ENCODE data around the gene MRTFA. TPM values are rescaled to one million over a fixed set of nuclear protein-coding genes. Genes with fewer than 3 reads are reported as not detected.

Gene MRTFA
- total RNA-seq, 2 donors from 2014 or later = 71.0 to 104 TPM

DNA sequence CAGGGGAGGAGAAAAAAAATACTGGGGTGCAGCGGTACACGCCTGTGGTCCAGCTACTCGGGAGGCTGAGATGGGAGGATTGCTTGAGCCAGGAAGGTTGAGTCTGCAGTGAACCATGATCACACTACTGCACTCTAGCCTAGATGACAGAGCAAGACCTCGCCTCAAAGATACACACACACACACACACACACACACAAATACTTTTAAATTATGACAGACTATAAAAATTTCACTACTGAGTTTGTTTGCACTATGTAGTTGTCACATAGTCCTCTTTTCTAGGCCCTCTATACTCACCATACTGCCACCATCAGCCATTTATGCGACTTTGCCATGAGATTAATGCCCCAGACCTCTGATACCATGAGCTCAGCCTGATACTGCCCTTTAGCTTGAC is 109.6 kb downstream of the MRTFA start:
- no peaks in the 10 kb centered on the region for H3K9me3 ChIP-seq
- H3K27me3 ChIP-seq (replicated peaks; ENCODE audit: insufficient read depth) = no peaks in the 10 kb centered on the region
- H3K4me1 ChIP-seq (replicated peaks) = no peaks in the 10 kb centered on the region
- no peak overlapping the region for H3K4me3 ChIP-seq
- 89% methylated on average over 5 of the region's 5 CpGs for WGBS
- TF ChIP-seq POLR2AphosphoS5 (IDR thresholded peaks at IDR 0.05) (no peak), POLR2A (IDR thresholded peaks at IDR 0.05) (no peak)
- TF ChIP-seq, protein P1, sequence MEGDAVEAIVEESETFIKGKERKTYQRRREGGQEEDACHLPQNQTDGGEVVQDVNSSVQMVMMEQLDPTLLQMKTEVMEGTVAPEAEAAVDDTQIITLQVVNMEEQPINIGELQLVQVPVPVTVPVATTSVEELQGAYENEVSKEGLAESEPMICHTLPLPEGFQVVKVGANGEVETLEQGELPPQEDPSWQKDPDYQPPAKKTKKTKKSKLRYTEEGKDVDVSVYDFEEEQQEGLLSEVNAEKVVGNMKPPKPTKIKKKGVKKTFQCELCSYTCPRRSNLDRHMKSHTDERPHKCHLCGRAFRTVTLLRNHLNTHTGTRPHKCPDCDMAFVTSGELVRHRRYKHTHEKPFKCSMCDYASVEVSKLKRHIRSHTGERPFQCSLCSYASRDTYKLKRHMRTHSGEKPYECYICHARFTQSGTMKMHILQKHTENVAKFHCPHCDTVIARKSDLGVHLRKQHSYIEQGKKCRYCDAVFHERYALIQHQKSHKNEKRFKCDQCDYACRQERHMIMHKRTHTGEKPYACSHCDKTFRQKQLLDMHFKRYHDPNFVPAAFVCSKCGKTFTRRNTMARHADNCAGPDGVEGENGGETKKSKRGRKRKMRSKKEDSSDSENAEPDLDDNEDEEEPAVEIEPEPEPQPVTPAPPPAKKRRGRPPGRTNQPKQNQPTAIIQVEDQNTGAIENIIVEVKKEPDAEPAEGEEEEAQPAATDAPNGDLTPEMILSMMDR (IDR thresholded peaks at IDR 0.05) = no peak
- no peaks in the 10 kb centered on the region for H3K36me3 ChIP-seq
- DNase-seq (ENCODE audit: low spot score) = no peak
- intact Hi-C loops (cut with DNase I) = loop anchor here (5.0 kb wide), 1 partner anchor 110 kb away; the partner anchor contains the start of gene MRTFA
- H3K27ac ChIP-seq = no peak overlapping the region

GRCh38 chr22:40525250-40525884 is 111.2 kb downstream of the MRTFA start:
- no peak overlapping the region for H3K4me3 ChIP-seq
- H3K36me3 ChIP-seq = no peaks in the 10 kb centered on the region
- DNase-seq (ENCODE audit: low spot score) = no peak
- intact Hi-C loops (cut with DNase I) = loop anchor here (5.0 kb wide), 1 partner anchor 112 kb away; the partner anchor contains the start of gene MRTFA
- TF ChIP-seq POLR2A (IDR thresholded peaks at IDR 0.05) (no peak), POLR2AphosphoS5 (IDR thresholded peaks at IDR 0.05) (no peak)
- TF ChIP-seq, protein P1 (IDR thresholded peaks at IDR 0.05) = peak; percentile 20 to 50 (median 44)
- no peaks in the 10 kb centered on the region for H3K27me3 ChIP-seq (replicated peaks; ENCODE audit: insufficient read depth)
- H3K27ac ChIP-seq = no peak overlapping the region
- H3K4me1 ChIP-seq (replicated peaks) = no peaks in the 10 kb centered on the region
- WGBS = 57% methylated on average over 6 of the region's 6 CpGs
- no peaks in the 10 kb centered on the region for H3K9me3 ChIP-seq

DNA sequence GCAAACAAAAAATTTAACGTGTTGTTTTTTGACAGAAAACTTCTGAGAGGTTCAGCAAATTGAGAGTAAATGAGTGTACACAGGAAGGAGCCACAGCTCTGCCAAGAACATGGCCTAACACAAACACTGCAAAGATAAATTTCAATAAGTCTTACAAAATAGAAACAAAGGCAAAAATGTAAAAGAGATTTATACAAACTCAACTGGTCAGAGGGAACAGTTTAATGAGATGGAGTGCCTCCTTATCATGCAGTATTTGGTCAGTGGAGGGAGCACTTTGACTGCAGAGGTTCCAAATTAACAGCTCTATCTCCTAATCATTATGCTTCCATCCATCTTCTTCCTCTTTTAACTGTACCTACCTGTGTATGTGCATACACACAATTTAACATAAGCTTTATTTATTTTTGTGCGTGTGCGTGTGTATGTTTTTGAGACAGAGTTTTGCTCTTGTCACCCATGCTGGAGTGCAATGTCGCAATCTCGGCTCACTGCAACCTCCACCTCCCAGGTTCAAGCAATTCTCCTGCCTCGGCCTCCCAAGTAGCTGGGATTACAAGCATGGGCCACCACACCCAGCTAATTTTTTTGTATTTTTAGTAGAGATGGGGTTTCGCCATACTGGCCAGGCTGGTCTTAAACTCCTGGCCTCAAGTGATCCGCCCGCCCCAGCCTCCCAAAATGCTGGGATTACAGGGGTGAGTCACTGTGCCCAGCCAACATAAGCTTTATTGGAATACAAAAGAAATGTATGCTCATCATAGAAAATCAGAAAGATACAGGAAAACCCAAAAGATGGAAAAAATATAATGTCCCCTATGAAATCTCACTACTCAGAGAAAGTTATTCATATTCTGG is 111.9 kb downstream of the MRTFA start:
- Histone ChIP-seq H3K4me3 (no peak overlapping the region), H3K36me3 (no peaks in the 10 kb centered on the region), H3K27ac (no peak overlapping the region), H3K9me3 (no peaks in the 10 kb centered on the region), H3K4me1 (replicated peaks) (no peaks in the 10 kb centered on the region), H3K27me3 (replicated peaks; ENCODE audit: insufficient read depth) (no peaks in the 10 kb centered on the region)
- TF ChIP-seq, protein P1 (IDR thresholded peaks at IDR 0.05) = peak in 3 of 4 experiments; percentile 22 to 45 (median 32)
- no peak for TF ChIP-seq POLR2AphosphoS5 (IDR thresholded peaks at IDR 0.05)
- intact Hi-C loops (cut with DNase I) = loop anchor here (5.0 kb wide), 1 partner anchor 113 kb away; the partner anchor contains the start of gene MRTFA
- DNase-seq (ENCODE audit: low spot score) = no peak
- 87% methylated on average over 9 of the region's 9 CpGs for WGBS

DNA sequence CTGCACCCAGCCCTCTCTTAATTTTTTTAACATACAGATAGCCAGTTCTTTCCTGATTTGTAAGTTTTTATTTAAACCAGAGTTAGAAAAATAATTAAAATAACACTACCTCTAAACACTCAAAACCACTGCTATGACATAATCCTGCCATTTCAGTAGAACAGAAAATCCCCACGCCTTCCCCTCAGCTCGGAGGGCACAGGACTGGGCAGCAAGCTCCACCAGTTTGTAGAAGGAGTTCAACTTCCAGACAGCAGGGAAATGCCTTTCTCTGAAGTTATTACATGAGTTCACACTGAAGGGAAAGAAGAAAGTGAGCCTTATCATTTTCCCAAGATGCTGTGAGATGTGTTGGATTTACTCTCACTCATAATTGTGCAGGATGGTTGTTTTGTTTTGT is 114.4 kb downstream of the MRTFA start:
- Histone ChIP-seq H3K9me3 (no peaks in the 10 kb centered on the region), H3K27me3 (replicated peaks; ENCODE audit: insufficient read depth) (no peaks in the 10 kb centered on the region), H3K27ac (no peak overlapping the region), H3K36me3 (no peaks in the 10 kb centered on the region), H3K4me1 (replicated peaks) (no peaks in the 10 kb centered on the region), H3K4me3 (no peak overlapping the region)
- intact Hi-C loops (cut with DNase I) = no loop called here
- 95% methylated on average over 2 of the region's 2 CpGs for WGBS
- no peak for DNase-seq (ENCODE audit: low spot score)
- no peak for TF ChIP-seq POLR2A (IDR thresholded peaks at IDR 0.05)
- TF ChIP-seq POLR2AphosphoS5 (IDR thresholded peaks at IDR 0.05) = no peak
- TF ChIP-seq, protein P1 (IDR thresholded peaks at IDR 0.05) = no peak

Measured in prostate gland (tissue), 2 donors.